HTERT RPE-1 (cell line): ENCODE results near the gene CSTF3.
"Not testable (repeated sequence)": the region's sequence is repeated elsewhere in the genome, so short reads cannot be mapped to it uniquely, and the experiment has no call there.

ENCODE experiments used
- in situ Hi-C: fragments of 300-500 bp; cut with MboI; formaldehyde crosslinking; loops from 4 replicates; pipeline ENCODE4 v1.14.3; 2020; ENCODE audit warnings: low sequenced_read_pairs

The CSTF3 gene

DNA sequence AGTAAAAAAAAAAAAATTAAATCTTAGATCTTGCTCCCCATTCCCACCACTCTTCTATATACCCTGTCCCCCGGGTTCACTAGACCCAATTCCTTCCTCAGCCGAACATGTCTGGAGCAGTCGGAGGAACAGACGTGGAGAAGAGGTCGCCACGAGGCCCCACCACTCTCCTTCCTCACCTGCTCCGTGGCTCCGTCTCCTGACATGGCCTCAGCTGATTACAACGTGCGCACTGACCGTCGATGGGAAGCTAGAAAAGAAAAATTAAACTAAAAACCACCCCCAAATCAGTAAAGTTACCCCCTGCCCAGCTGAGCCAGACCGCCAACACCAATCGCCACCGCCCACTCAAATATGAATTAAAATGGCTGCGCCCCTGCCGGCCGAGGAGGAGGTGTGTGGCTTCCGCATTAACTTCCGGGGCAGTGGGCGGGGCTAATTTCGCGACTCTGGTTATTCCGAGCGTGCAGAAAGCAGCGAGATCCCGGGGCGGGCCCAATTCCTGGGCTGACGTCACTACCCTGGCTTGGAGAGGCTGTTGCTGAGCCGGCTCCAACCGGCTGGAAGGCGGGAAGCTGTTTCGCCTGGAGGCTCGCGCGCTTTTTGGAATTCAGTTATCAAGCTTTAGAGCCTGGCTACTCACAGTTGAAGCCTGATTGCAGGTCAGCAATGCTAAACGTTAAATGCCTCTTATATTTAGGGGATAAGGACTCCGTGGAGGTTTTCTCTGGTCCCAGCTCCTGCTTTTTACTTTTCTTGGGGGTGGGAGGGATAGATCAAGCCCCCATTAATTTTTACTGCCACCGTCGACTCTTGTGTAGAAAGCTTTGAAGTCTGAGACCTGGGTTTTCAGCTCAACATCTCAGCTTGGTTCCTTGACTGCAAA is at the start of gene CSTF3:
Gene CSTF3, minus strand, starts transcription at position 361 of the 886 bp plus-strand sequence. Its CDS starts 155 bp downstream, at position 206.
- in situ Hi-C loops, result no loop called here

DNA sequence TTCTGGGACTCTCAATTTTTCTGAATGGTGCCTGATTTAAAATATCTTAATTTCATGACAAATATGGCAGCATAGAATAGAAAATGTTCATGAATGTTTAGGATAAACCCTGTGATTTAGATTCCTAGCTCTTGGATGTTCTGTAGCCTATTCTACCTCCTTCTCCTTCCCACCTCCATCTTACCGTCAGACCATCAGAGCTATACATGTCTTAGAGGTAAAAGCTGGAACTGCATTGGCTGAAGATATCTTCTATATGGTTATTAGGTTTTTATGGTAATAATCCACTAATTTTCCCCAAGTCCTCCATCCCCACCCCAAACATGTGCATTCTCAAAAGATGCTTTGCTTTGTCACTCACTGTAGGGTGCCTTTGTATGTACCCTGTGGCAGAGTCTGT is 46.9 kb upstream of the CSTF3 start:
- in situ Hi-C loops, result no loop called here

DNA sequence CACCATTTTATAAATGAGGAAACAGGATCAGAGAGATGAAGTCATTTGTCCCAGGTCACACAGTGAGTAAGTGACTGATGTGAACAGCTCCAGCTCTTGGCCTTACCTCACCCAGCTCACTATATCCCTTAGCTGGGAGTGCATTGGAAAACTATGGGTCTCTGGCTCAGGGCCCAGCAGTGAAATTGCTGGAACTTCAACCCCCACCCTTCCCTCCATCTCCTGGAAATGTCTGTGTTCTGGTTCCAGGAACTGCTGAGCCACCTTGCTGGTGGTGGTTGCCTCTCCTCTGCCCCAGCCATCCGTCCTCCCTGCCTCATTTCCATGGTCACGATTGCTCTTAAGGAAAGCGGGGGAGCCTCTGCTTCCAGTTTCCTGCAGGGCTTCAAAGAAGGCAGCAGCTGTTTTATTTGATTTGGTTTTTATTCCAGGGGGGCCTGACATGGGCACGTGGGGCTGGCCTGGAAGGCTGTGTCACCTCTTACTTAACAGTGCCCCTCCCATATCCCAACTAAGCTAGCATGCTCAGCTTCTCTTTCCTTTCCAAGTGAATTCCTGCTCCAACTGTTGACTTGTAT is 46.2 kb upstream of the CSTF3 start:
- in situ Hi-C loops, result no loop called here

DNA sequence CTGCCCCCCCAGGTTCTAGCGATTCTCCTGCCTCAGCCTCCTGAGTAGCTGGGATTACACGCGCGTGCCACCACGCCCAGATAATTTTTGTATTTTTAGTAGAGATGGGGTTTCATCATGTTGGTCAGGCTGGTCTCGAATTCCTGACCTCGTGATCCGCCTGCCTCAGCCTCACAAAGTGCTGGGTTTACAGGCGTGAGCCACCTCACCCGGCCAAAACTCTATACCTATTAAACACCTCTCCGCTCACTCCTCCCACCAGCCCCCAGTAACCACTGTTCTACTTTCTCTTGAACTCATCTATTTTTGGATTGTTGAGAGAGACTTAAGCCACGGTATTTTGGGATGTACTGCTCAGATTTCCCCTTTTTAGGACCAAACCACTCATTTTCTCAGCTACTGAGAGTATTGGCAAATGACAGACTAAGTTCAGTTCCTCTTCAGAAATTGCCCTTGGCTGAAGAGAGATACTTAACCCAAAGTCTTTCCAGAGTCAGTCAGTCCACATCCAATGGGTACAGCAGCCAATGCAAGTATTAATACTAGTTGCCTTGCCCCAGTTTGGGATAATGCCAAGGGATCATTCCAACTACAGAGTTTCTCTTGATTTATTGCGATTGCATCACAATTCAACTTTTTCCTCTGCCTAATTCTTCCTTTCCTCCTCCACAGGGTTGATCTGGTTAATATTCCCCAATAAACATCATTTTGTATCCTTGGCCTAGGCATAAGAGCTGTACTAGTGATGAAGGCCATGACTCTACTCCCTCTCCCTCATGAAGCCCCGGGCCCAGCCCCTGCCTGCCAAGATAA is 36.8 kb upstream of the CSTF3 start:
- in situ Hi-C loops, result no loop called here

DNA sequence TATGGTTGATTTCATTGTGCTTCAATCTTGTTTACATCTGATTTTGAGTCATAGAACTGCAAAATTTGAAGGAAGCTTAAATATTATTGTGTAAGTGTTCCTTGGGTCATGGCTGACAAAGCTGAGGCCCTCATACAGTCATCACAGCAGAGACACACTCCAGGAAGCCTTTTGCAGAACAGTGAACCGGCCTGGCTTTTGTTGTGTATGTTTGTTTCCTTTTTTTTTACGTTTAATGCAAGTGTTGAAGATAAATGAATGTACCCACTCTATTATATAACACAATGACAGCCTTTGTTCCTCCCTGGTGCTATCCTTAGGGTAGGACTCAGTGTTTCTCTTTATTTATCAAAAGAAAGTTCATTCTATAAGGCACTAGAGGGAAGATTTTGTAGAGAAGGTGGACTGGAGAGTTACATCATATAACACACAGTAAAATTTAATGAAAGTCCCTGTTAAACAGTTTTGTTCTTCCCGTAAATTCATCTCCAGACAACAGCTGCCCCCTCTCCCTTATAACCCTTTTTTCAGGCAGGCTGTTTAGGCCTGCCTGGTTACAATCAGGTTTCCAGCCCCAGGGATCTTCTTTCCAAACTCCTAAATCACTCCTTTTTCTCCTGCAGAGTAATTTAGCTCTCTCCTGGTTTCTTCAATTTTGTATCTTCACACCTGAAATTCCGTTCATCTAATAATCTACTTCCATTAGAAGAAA is 34.3 kb upstream of the CSTF3 start:
- in situ Hi-C loops, result no loop called here

DNA sequence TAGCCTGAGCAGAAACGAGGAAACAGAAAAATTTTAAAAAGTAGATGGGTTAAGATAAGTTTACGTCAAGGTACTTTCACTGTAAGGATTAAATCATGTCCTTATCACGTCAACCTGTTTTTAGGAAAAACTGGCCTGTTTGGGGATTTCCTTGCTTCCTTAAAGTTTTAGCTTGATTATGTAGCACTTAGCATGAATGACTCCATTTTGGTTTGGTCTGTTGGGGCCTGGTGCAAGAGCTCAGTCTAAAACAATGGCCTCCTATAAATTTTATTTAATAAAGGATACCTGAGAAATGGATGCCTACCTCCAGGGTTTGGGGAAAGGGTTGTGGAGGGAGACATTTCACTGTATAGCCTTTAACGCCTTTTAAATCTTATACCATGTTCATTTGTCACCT is 33.2 kb upstream of the CSTF3 start:
- in situ Hi-C loops, result no loop called here

DNA sequence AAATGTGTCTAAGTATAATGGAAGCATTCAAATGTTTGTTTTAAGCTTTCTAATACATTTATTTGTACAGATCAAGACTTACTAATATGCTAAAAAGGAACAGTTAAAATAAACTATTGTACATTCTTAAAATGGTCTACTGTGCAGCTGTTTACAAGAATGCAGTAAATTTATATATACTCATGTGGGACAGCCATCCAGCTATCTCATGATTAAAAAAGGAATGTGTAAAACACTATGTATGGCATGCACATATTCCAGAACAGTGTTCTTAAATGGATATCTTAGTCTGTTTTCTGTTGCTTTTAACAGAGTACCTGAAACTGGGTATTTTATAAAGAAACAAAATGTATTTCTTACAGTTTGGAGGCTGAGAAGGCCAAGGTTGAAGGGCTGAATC is 30.2 kb upstream of the CSTF3 start:
- in situ Hi-C loops, result no loop called here

DNA sequence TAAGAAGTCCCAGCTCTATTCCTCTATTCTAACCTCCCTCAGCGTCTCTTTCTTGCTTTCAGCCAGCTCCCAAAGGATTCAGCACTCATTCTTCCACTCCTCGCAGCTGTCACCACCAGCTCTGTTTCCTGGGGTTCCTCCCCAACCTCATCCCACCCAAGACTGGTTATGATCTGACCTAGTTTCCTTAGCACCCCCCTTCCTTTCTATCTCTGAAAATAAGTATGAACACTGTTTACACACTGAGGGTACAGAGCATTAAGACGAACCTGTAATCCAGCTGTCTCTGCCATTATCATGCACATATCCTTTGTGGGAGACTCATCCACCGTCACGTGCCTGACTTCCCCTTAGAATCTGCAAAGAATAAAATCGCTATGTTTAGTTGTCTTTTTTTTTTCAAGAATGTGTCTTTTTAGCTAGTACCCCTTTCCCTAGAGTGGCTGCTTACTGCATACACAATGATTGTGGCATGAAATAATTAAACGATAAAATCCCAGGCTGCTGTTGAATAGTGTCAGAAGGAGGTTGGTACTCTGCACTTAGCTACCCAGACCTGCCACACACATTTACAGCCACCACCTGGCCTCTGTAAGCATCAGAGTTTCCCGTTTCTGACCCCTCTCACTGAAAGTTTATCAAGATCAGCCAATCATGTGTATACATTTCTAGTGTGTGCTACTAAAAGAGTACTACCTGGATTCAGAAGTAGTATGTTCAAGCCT is 26.9 kb upstream of the CSTF3 start:
- in situ Hi-C loops, result no loop called here

DNA sequence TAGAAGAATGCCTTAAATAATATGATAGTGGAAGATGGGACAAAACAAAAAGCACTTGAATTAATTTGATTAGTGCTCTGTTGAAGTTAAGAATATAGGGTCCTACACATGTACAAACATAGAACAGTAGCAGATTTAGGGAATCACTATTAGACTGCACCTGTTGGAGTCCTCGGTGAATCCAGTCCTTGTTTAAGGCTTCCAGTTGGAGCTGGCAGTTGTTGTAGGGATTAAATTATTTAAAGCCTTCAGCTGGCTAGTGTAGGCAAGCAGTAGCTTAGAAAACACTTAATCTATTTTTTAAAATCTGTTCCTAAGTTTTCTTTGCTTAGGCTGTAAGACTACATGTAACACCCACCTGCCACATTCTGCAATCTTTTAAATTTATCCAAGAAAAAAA is 24.5 kb upstream of the CSTF3 start:
- in situ Hi-C loops, result no loop called here

DNA sequence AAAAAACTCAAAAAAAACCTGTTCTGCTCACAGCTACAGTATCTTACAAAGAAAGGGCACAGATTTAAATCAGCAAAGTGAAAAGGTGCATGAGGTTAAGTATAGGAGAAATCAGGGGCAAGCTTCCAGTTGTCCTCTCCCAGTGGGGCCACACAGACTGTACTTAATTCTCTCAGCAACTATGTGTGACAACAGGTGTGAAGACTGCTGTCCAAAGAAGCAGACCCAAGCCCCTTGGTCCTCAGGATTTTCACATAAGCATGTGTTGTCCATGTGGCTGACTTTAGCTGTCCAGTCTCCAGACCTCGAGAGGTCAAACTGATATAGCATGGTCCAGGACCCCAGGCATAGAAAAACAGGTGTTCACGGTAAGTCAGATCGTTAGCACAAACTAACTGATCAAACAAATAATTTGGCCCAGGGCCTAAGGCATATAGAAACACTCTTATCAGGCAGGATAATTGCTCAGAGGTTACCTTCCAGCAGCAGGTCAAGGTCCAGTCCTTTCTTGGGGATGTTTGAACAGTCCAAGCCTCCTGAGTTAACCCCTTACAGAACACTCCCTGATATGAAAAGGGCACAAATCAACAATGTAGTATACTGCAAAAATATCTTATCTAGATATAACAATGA is 21.1 kb upstream of the CSTF3 start:
- in situ Hi-C loops, result no loop called here

DNA sequence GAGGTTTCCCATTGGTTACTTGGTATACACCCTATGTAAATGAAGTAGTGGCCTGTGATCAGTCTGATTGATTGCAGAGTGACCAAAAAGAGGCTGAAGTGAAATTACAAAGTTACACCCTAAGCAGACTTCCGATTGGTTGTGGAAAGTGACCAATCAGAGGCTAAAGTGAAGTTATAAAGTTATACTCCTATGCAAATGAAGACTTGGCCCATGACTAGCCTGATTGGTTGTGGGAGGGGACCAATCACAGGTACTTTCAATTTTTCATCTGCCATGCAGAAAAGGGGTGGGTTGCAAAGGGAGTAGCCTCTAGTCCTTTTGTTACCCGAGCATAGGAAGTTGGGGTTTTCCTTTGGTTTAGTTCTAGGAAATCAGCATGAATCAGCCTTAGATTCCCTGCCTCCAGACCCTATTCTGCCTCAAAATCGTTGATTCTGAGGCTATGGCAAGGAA is 18.1 kb upstream of the CSTF3 start:
- in situ Hi-C loops, result no loop called here

DNA sequence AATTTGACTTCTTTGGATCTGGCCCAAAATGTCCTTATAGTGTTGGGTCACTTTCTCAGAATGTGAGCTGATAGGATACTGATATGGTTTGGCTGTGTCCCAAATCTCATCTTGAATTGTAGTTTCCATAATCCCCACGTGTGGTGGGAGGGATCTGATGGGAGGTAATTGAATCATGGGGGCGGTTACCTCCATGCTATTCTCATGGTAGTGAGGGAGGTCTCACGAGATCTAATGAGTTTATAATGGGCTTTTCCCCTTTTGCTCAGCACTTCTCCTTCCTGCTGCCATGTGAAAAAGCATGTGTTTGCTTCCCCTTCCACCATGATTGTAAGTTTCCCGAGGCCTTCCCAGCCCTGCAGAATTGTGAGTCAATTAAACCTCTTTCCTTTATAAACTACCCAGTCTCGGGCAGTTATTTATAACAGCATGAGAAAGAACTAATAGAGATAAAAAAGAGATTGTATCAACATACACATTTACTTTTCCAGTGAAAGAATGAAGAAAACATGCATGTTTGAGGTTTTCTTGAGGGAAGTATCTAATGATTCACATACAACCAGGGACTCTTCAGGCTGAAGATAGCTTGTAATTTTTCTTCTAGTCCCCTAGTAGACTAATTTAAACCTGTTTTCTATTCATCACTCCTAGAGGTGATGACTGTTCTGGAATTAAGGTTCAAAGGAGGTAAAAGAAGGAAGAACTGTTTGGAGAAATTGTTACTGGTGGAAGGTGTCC is 17.3 kb upstream of the CSTF3 start:
- in situ Hi-C loops, result no loop called here

DNA sequence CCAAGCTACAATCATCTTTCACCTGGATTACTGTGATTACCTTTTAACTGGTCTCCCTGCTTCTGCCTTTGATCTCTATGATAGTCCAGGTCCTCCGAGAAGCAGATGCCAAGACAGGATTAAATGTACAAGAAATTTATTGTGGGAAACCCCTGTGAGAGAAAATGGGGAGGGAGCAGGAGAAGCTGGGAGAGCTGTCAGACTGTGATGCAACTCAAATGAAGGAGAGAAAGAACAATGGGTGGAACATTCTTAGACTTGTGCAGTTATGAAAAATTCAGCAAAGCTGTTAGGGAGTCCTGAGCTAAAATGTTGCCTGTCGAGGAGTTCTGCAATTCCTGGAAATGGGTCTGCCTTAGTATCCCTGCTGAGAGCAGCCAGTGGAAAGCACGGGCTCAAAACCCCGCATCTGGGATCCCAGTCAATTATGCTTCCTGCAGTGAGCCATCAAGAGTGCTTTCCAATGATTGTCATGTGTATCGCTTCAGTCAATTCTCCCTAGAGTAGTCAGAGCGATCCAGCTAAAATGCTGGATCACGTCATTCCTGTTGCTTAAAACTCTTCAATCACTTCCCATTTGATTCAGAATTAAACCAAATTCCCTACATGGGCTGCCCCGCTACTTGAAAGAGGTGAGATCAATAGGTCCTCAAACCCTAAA is 16.5 kb upstream of the CSTF3 start:
- in situ Hi-C loops, result no loop called here

DNA sequence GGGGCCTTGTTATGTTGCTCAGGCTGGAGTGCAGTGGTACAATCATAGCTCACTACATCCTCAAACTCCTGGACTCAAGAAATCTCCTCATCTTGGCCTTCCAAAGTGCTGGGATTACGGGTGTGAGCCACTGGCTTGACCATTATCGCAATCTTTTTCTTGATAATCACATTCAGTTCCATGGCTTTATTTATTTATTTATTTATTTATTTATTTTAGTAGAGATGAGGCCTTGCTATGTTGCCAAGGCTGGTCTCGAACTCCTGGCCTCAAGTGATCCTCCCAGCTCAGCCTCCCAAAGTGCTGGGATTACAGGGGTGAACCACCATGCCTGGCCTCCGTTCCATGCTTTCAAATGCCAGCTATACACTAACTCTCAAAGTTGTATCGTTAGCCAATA is 15.5 kb upstream of the CSTF3 start:
- in situ Hi-C loops, result not testable (repeated sequence)

DNA sequence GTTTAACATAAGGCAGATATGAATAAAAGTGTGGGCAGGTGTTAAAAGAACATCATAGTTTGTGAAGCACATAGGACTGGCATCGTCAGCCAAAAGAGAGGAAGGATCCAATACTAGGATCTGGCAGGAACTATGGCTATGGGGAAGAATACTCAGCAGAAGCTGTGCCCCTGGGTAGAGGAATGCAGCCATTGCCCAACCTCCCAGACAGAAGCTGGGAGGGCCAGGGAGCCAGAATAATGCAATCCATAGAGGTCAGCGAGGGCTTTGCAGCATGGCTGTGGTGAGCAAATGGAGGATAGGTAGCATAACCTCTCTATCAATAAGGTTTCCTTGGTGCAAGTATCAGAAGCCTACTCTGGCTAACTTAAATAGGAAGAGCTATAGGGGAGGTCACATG is 11.7 kb upstream of the CSTF3 start:
- in situ Hi-C loops, result no loop called here

DNA sequence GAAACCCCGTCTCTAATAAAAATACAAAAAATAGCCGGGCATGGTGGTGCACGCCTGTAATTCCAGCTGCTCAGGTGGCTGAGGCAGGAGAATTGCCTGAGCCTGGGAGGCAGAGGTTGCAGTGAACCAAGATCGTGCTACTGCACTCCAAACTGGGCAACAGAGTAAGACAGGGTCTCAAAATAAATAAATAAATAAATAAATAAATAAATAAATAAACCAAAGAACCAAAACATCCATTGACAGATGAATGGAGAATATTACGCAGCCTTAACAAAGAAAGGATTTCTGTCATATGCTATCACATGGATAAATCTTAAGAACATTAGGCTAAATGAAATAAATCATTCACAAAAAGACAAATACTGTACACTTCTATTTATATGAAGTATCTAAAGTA is 11.1 kb upstream of the CSTF3 start:
- in situ Hi-C loops, result no loop called here

DNA sequence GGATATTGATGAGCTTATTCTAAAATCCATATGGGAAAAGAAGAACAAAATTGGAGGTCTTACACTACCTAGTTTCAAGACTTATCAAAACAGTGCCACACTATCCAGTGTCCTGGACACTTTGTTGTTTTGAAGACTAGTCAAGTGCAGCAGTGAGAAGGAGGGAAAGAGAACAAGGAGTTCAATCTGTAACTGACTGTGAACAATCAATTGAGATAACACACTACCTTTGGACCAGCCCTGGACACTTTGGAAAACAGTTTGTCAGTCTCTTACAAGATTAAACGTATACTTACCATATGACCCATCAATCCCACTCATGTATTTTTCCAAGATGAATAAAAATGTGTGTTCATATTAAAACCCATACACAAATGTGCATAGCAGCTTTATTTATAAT is 10.0 kb upstream of the CSTF3 start:
- in situ Hi-C loops, result no loop called here

DNA sequence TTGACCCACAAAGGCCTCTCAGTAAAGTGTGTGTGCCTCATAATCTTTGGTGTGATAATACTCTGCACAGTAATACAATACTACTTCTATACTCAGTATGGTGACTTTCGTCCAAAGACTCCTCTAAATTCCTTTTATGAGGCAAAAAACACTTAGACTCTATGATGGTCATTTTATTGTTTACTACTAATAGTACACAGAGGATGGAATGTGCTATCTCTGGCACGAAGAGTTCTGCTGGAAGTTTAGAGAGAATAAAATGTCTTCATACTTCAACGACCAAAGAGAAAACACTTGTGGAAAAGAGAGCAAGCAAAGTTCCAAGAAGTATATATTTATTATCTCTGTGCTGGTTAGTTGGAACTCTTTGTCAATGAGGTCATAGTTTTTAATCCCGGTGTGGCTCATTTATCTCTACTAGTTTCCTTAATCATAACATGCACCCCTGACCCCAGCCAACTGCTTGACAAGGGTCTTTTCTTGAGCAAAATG is 7.5 kb upstream of the CSTF3 start:
- in situ Hi-C loops, result no loop called here

DNA sequence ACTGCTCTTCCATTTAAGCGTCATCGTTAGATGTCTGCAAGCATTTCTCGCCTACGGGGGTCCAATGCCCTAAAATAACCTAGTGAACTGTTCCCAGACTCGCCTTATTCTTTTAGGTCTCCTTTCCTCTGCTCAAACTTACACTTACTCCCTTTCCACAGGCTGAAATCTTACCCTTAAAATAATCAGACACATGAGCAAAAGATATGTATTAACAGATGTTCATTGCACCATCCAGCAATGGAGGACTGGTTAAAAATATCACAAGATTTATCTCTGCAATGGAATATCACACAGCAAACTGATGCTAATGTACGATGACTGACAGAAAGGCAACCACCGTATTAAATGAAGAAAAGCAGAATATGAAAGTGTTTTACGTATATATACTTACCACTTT is 1.6 kb upstream of the CSTF3 start:
- in situ Hi-C loops, result no loop called here
